ENCODE data around the gene DCC.

DNA sequence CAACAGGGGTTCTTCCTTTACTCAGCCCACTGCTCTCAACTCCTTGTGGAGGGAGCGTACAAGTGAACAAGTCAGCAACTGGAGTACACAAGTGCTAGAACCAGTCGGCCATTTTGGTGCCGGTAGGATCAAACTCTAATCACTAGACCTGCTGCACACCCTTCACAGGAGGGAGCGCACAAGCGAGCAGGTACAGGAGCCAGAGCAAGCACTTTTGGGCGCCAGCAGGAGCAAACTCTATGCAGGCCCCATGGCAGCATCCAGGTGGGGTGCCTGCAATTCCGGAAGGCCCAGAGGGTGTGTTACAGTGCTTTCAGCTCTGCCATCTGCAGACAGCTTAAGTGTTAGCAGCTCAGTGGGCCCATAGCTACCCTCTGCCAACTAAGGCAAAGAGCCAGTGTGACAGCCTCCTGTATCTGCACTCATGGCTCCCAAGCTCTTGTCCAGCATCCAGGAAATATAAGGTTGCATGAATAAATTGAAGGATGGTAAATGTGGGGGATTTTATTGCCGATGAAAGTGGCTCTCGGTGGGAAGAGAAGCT lies 426.1 kb downstream of the DCC start:
- TF ChIP-seq, protein P1, sequence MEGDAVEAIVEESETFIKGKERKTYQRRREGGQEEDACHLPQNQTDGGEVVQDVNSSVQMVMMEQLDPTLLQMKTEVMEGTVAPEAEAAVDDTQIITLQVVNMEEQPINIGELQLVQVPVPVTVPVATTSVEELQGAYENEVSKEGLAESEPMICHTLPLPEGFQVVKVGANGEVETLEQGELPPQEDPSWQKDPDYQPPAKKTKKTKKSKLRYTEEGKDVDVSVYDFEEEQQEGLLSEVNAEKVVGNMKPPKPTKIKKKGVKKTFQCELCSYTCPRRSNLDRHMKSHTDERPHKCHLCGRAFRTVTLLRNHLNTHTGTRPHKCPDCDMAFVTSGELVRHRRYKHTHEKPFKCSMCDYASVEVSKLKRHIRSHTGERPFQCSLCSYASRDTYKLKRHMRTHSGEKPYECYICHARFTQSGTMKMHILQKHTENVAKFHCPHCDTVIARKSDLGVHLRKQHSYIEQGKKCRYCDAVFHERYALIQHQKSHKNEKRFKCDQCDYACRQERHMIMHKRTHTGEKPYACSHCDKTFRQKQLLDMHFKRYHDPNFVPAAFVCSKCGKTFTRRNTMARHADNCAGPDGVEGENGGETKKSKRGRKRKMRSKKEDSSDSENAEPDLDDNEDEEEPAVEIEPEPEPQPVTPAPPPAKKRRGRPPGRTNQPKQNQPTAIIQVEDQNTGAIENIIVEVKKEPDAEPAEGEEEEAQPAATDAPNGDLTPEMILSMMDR (IDR thresholded peaks at IDR 0.05): no peak
- no peak for TF ChIP-seq POLR2A (IDR thresholded peaks at IDR 0.05)
